HepG2 (cell line): ENCODE results near the gene RAD54L. TPM values are rescaled to one million over a fixed set of nuclear protein-coding genes. Genes with fewer than 3 reads are reported as not detected.

ENCODE experiments used
- BORCS8-MEF2B ChIP-seq: sonication (generic); formaldehyde crosslinking; IDR thresholded peaks from 2 replicates; pipeline ENCODE4 v1.8.0; 2022; ENCODE audit warnings: mild to moderate bottlenecking, missing genetic modification reagents
- CEBPG ChIP-seq: IDR thresholded peaks from 2 replicates; pipeline ENCODE4 v1.6.1; 2016
- GABPB1 ChIP-seq: IDR thresholded peaks from 2 replicates; pipeline ENCODE4 v1.6.1; 2016; ENCODE audit warnings: mild to moderate bottlenecking, missing genetic modification reagents, moderate library complexity, missing compliant biosample characterization
- GTF2F1 ChIP-seq: fragments of 150-350 bp; IDR thresholded peaks from 2 replicates; pipeline ENCODE4 v1.6.1; 2014; ENCODE audit warnings: low read length
- HMGXB4 ChIP-seq, 2 experiments: sonication (generic) in 1 of 2; formaldehyde crosslinking in 1 of 2; IDR thresholded peaks; 2 replicates each; pipeline versions ENCODE4 v1.4.0 to v1.6.1; 2018 to 2020; ENCODE audit warnings: missing genetic modification reagents in 2 of 2, borderline replicate concordance in 1 of 2, low read depth in 1 of 2, mild to moderate bottlenecking in 1 of 2, missing biosample characterization in 1 of 2
- HOXA7 ChIP-seq: sonication (generic); formaldehyde crosslinking; IDR thresholded peaks from 2 replicates; pipeline ENCODE4 v1.8.1; 2022; ENCODE audit warnings: mild to moderate bottlenecking, missing genetic modification reagents, moderate library complexity
- MIXL1 ChIP-seq: IDR thresholded peaks from 2 replicates; pipeline ENCODE4 v1.6.1; 2016
- MLX ChIP-seq: IDR thresholded peaks from 2 replicates; pipeline ENCODE4 v1.6.1; 2016
- MLXIP ChIP-seq: sonication (generic); formaldehyde crosslinking; IDR thresholded peaks from 2 replicates; pipeline ENCODE4 v1.9.0; 2021; ENCODE audit warnings: missing genetic modification reagents, borderline replicate concordance
- SALL1 ChIP-seq: sonication (generic); formaldehyde crosslinking; IDR thresholded peaks from 2 replicates; pipeline ENCODE4 v1.8.0; 2022; ENCODE audit warnings: mild to moderate bottlenecking, missing genetic modification reagents
- SKIL ChIP-seq: sonication (generic); formaldehyde crosslinking; IDR thresholded peaks from 2 replicates; pipeline ENCODE4 v1.8.0; 2022; ENCODE audit warnings: missing genetic modification reagents, mild to moderate bottlenecking, moderate library complexity, borderline replicate concordance
- TBX2 ChIP-seq: sonication (generic); formaldehyde crosslinking; IDR thresholded peaks from 2 replicates; pipeline ENCODE4 v1.5.0; 2020; ENCODE audit warnings: missing genetic modification reagents, mild to moderate bottlenecking, borderline replicate concordance
- ZNF367 ChIP-seq: sonication (generic); formaldehyde crosslinking; IDR thresholded peaks from 2 replicates; pipeline ENCODE4 v1.4.0; 2020; ENCODE audit warnings: missing genetic modification reagents, borderline replicate concordance
- ZNF550 ChIP-seq: sonication (generic); formaldehyde crosslinking; IDR thresholded peaks from 2 replicates; pipeline ENCODE4 v1.4.0; 2020; ENCODE audit warnings: mild to moderate bottlenecking, missing genetic modification reagents, borderline replicate concordance
- ZNF570 ChIP-seq: sonication (generic); formaldehyde crosslinking; IDR thresholded peaks from 2 replicates; pipeline ENCODE4 v1.4.0; 2020; ENCODE audit warnings: mild to moderate bottlenecking, missing genetic modification reagents, borderline replicate concordance
- ZNF746 ChIP-seq: sonication (generic); formaldehyde crosslinking; IDR thresholded peaks from 2 replicates; pipeline ENCODE4 v1.8.0; 2022; ENCODE audit warnings: mild to moderate bottlenecking, missing genetic modification reagents
- ZNF770 ChIP-seq: sonication (generic); formaldehyde crosslinking; IDR thresholded peaks from 2 replicates; pipeline ENCODE4 v1.5.0; 2020; ENCODE audit warnings: mild to moderate bottlenecking, missing genetic modification reagents
- ZNF839 ChIP-seq: sonication (generic); formaldehyde crosslinking; IDR thresholded peaks from 2 replicates; pipeline ENCODE4 v1.4.0; 2020; ENCODE audit warnings: missing genetic modification reagents, mild to moderate bottlenecking, borderline replicate concordance
- ZNF879 ChIP-seq: sonication (generic); formaldehyde crosslinking; IDR thresholded peaks from 2 replicates; pipeline ENCODE4 v1.8.1; 2023; ENCODE audit warnings: missing genetic modification reagents
- polyA plus RNA-seq, 8 experiments: library from polyadenylated mRNA; depleted of rRNA in 3 of 8; stranded (reverse) in 7 of 8; unstranded in 1 of 8; fragments of >200 nt; fragmentation: Illumina TruSeq in 4 of 8; extraction: Trizol in 4 of 8; gene quantifications; 2 replicates each; pipeline versions ENCODE4 v1.2.1 to v1.2.3, GENCODE V29; 2011 to 2016; ENCODE audit warnings: low read depth in 4 of 8, missing spikeins in 1 of 8, mixed read lengths in 1 of 8; ENCODE audit not compliant: insufficient read depth in 1 of 8
- total RNA-seq, 5 experiments: library from RNA; depleted of rRNA; stranded (reverse); fragments of >200 nt; fragmentation: Illumina TruSeq; extraction: Trizol; gene quantifications; 2 replicates each; pipeline ENCODE4 v1.2.3, GENCODE V29; 2016; ENCODE audit warnings: low read depth in 1 of 5

The RAD54L gene
- total and polyA plus RNA-seq, 2 of the 13 experiments (the other 11 are each of a cell fraction or from before 2014, with no cell fraction given) = 10.2 to 30.0 TPM

GRCh38 chr1:46248122-46248920 lies 758 bp downstream of the RAD54L start (continued):
- 0 out of 4 replicates have a peak, but pooled peaks of 1 of the 2 experiments have one; percentile 18 for TF ChIP-seq HMGXB4 (CRISPR knock-in tag; IDR thresholded peaks at IDR 0.05; ENCODE audit: borderline replicate concordance in 1 of 2, low read depth in 1 of 2)
- TF ChIP-seq ZNF746 (CRISPR knock-in tag) = no peak
- no peak for TF ChIP-seq TBX2
- no peak for TF ChIP-seq HOXA7 (CRISPR knock-in tag)
- no peak for TF ChIP-seq ZNF839
- TF ChIP-seq MIXL1 (CRISPR knock-in tag) = 0 out of 2 replicates have a peak, but pooled peaks have one; percentile 5
- no peak for TF ChIP-seq SALL1 (CRISPR knock-in tag)
- TF ChIP-seq MLXIP (CRISPR knock-in tag) = no peak
- TF ChIP-seq BORCS8-MEF2B (CRISPR knock-in tag) = 0 out of 2 replicates have a peak, but pooled peaks have one; percentile 28
- TF ChIP-seq SKIL (CRISPR knock-in tag) = no peak
- no peak for TF ChIP-seq ZNF570 (CRISPR knock-in tag)
- TF ChIP-seq MLX (CRISPR knock-in tag) = no peak
- TF ChIP-seq ZNF879 = 0 out of 2 replicates have a peak, but pooled peaks have one; percentile 45
- TF ChIP-seq ZNF770 = no peak
- no peak for TF ChIP-seq ZNF550
- TF ChIP-seq GTF2F1 = no peak
- TF ChIP-seq GABPB1 (CRISPR knock-in tag) = no peak
- TF ChIP-seq ZNF367 (CRISPR knock-in tag) = no peak
- no peak for TF ChIP-seq CEBPG (CRISPR knock-in tag)
